Activated T-helper 9 cell treated with anti-CD3 and anti-CD28 coated beads, Interleukin-2, amount 50 U/mL, for 16 hours (primary cell): ENCODE data around the gene LMX1B.

Experiments used
- DNase-seq: peaks from one replicate; pipeline ENCODE4 v3.0.0-alpha.2; 2020; ENCODE audit warnings: low read depth

LMX1B gene

GRCh38 chr9:126617823-126618165 is 4.1 kb downstream of the LMX1B start:
- DNase-seq: no peak

- no peak for DNase-seq
These were observed 4.5 kb downstream of the LMX1B start for GRCh38 chr9:126618190-126618584.

GRCh38 chr9:126618585-126619360 is 5.0 kb downstream of the LMX1B start:
- no peak for DNase-seq

GRCh38 chr9:126619361-126620135 is 5.8 kb downstream of the LMX1B start:
- no peak for DNase-seq

GRCh38 chr9:126620478-126620877 is 6.8 kb downstream of the LMX1B start:
- DNase-seq: no peak

- DNase-seq: no peak
These were observed 7.6 kb downstream of the LMX1B start for GRCh38 chr9:126621061-126621918.

- no peak for DNase-seq
These were observed 8.4 kb downstream of the LMX1B start for GRCh38 chr9:126621919-126622735.

GRCh38 chr9:126623314-126623666 is 9.6 kb downstream of the LMX1B start:
- no peak for DNase-seq

GRCh38 chr9:126623667-126624478 is 10.1 kb downstream of the LMX1B start:
- DNase-seq: no peak

GRCh38 chr9:126624479-126624826 is 10.7 kb downstream of the LMX1B start:
- no peak for DNase-seq

GRCh38 chr9:126624912-126625311 is 11.2 kb downstream of the LMX1B start:
- no peak for DNase-seq

GRCh38 chr9:126625329-126626126 is 11.8 kb downstream of the LMX1B start:
- DNase-seq: no peak

- no peak for DNase-seq
These were observed 12.6 kb downstream of the LMX1B start for GRCh38 chr9:126626127-126626925.

- no peak for DNase-seq
These were observed 13.2 kb downstream of the LMX1B start for GRCh38 chr9:126626926-126627233.

- DNase-seq: no peak
These were observed 14.4 kb downstream of the LMX1B start for GRCh38 chr9:126628146-126628545.

GRCh38 chr9:126628969-126629674 is 15.4 kb downstream of the LMX1B start:
- no peak for DNase-seq

GRCh38 chr9:126630458-126631237 is 16.9 kb downstream of the LMX1B start:
- DNase-seq: no peak

- no peak for DNase-seq
These were observed 17.5 kb downstream of the LMX1B start for GRCh38 chr9:126631254-126631653.
